HEK293 (cell line): ENCODE results near the gene CLK4.

Experiments
- CTCF ChIA-PET: fragments of 350-600 bp; formaldehyde crosslinking; extraction: SDS; loops from one replicate; lab custom pipeline; 2021; ENCODE audit warnings: antibody characterized with exemption; lab: Yijun Ruan, JAX
- POLR2A ChIA-PET: fragments of 300-600 bp; formaldehyde crosslinking; extraction: SDS; loops from one replicate; lab custom pipeline; 2020; ENCODE audit warnings: antibody characterized with exemption, inconsistent platforms; lab: Yijun Ruan, JAX
- H3K27ac ChIP-seq: fragments of 200-500 bp; sonication (Bioruptor generic); 2 replicates; pipeline ENCODE4 v1.5.1; 2014; ENCODE audit warnings: low read depth, low read length, control low read depth, inconsistent platforms; ENCODE audit errors: extremely low read depth
- H3K36me3 ChIP-seq, 2 experiments: fragments of 200-500 bp in 1 of 2; sonication (Bioruptor generic) in 1 of 2; 1 replicate in 1 of 2; 2 replicates in 1 of 2; pipeline ENCODE4 v1.5.1; 2014 to 2017; ENCODE audit warnings: inconsistent platforms in 2 of 2, low read length in 2 of 2; ENCODE audit not compliant: control insufficient read depth in 2 of 2, insufficient read depth in 1 of 2
- H3K4me1 ChIP-seq: fragments of 200-500 bp; sonication (Bioruptor generic); 2 replicates; pipeline ENCODE4 v1.5.1; 2014; ENCODE audit warnings: mild to moderate bottlenecking, low read length, inconsistent platforms; ENCODE audit not compliant: control insufficient read depth, insufficient read depth
- H3K4me3 ChIP-seq: 2 replicates; pipeline ENCODE4 v1.5.1; 2011; ENCODE audit warnings: low read depth, mild to moderate bottlenecking, control low read depth, low read length, moderate library complexity
- H3K9me3 ChIP-seq: fragments of 200-500 bp; sonication (Bioruptor generic); 2 replicates; pipeline ENCODE4 v1.5.1; 2014; ENCODE audit warnings: low read depth, low read length, inconsistent platforms; ENCODE audit not compliant: control insufficient read depth, insufficient read depth
- BCL11B ChIP-seq: fragments of 450-650 bp; formaldehyde crosslinking; IDR thresholded peaks from 2 replicates; pipeline ENCODE4 v1.5.1; 2016; ENCODE audit warnings: low read depth, missing biosample characterization, missing genetic modification characterization
- BCL6B ChIP-seq: fragments of 450-650 bp; formaldehyde crosslinking; IDR thresholded peaks from 2 replicates; pipeline ENCODE4 v1.5.1; 2017; ENCODE audit warnings: missing biosample characterization, missing genetic modification characterization
- MZF1 ChIP-seq: fragments of 450-650 bp; formaldehyde crosslinking; IDR thresholded peaks from 2 replicates; pipeline ENCODE4 v1.5.1; 2017; ENCODE audit warnings: missing biosample characterization, missing genetic modification characterization, borderline replicate concordance
- PRDM2 ChIP-seq: fragments of 450-650 bp; formaldehyde crosslinking; IDR thresholded peaks from 2 replicates; pipeline ENCODE4 v1.5.1; 2016; ENCODE audit warnings: missing biosample characterization, missing genetic modification characterization, borderline replicate concordance
- REPIN1 ChIP-seq: fragments of 450-650 bp; formaldehyde crosslinking; IDR thresholded peaks from 2 replicates; pipeline ENCODE4 v1.5.1; 2017; ENCODE audit warnings: missing biosample characterization, missing genetic modification characterization, low read depth
- SALL2 ChIP-seq: fragments of 450-650 bp; formaldehyde crosslinking; IDR thresholded peaks from 2 replicates; pipeline ENCODE4 v1.5.0; 2017; ENCODE audit warnings: missing biosample characterization, mild to moderate bottlenecking, missing genetic modification characterization, borderline replicate concordance
- SCRT1 ChIP-seq: fragments of 450-650 bp; formaldehyde crosslinking; IDR thresholded peaks from 2 replicates; pipeline ENCODE4 v1.5.1; 2016; ENCODE audit warnings: missing biosample characterization, missing genetic modification characterization, borderline replicate concordance
- ZIC2 ChIP-seq: fragments of 450-650 bp; formaldehyde crosslinking; IDR thresholded peaks from 2 replicates; pipeline ENCODE4 v1.5.1; 2016; ENCODE audit warnings: missing biosample characterization, missing genetic modification characterization
- ZNF19 ChIP-seq: fragments of 450-650 bp; formaldehyde crosslinking; IDR thresholded peaks from 2 replicates; pipeline ENCODE4; 2016; ENCODE audit warnings: missing biosample characterization, missing genetic modification characterization, low read depth
- ZNF274 ChIP-seq, 2 experiments: fragments of 200-500 bp in 1 of 2; fragments of 450-650 bp in 1 of 2; sonication (Bioruptor generic) in 1 of 2; formaldehyde crosslinking in 1 of 2; IDR thresholded peaks; 2 replicates each; pipeline versions ENCODE4 v1.5.1 to v1.6.1; 2014 to 2016; ENCODE audit warnings: borderline replicate concordance in 1 of 2, inconsistent platforms in 1 of 2, low read length in 1 of 2, missing biosample characterization in 1 of 2, missing genetic modification characterization in 1 of 2
- ZNF324 ChIP-seq: fragments of 450-650 bp; formaldehyde crosslinking; IDR thresholded peaks from 2 replicates; pipeline ENCODE4 v1.5.1; 2016; ENCODE audit warnings: missing biosample characterization, missing genetic modification characterization
- ZNF449 ChIP-seq: fragments of 450-650 bp; formaldehyde crosslinking; IDR thresholded peaks from 2 replicates; pipeline ENCODE4 v1.5.1; 2017; ENCODE audit warnings: missing biosample characterization, mild to moderate bottlenecking, missing genetic modification characterization, moderate library complexity
- ZNF488 ChIP-seq: fragments of 450-650 bp; formaldehyde crosslinking; IDR thresholded peaks from 2 replicates; pipeline ENCODE4 v1.5.1; 2016; ENCODE audit warnings: missing biosample characterization, missing genetic modification characterization
- ZNF518A ChIP-seq: fragments of 450-650 bp; formaldehyde crosslinking; conservative IDR thresholded peaks from 2 replicates; pipeline ENCODE4 v1.5.1; 2016; ENCODE audit warnings: low read depth, missing biosample characterization, missing genetic modification characterization
- ZNF530 ChIP-seq: fragments of 450-650 bp; formaldehyde crosslinking; IDR thresholded peaks from 2 replicates; pipeline ENCODE4 v1.5.1; 2016; ENCODE audit warnings: low read depth, missing biosample characterization, missing genetic modification characterization
- ZNF639 ChIP-seq: fragments of 450-650 bp; formaldehyde crosslinking; IDR thresholded peaks from 2 replicates; pipeline ENCODE4 v1.5.1; 2016; ENCODE audit warnings: missing biosample characterization, missing genetic modification characterization
- ZNF645 ChIP-seq: fragments of 450-650 bp; formaldehyde crosslinking; IDR thresholded peaks from 2 replicates; pipeline ENCODE4; 2016; ENCODE audit warnings: missing biosample characterization, missing genetic modification characterization
- ZNF677 ChIP-seq: fragments of 450-650 bp; IDR thresholded peaks from 2 replicates; pipeline ENCODE4 v1.5.0; 2018; ENCODE audit warnings: missing biosample characterization, mild to moderate bottlenecking, missing genetic modification characterization, moderate library complexity
- ZNF776 ChIP-seq: fragments of 450-650 bp; formaldehyde crosslinking; IDR thresholded peaks from 2 replicates; pipeline ENCODE4 v1.5.0; 2017; ENCODE audit warnings: missing biosample characterization, missing genetic modification characterization, borderline replicate concordance
- ZNF791 ChIP-seq: fragments of 450-650 bp; formaldehyde crosslinking; IDR thresholded peaks from 2 replicates; pipeline ENCODE4 v1.5.1; 2016; ENCODE audit warnings: missing biosample characterization, missing genetic modification characterization

The CLK4 gene

GRCh38 chr5:178573216-178573615, 53.6 kb downstream of the CLK4 start:
- Histone ChIP-seq H3K9me3 (no peaks in the 10 kb centered on the region), H3K36me3 (no peaks in the 10 kb centered on the region), H3K4me3 (no peak overlapping the region), H3K4me1 (no peaks in the 10 kb centered on the region), H3K27ac (no peak overlapping the region)
- ChIA-PET POLR2A (no interaction called here), CTCF (no interaction called here)
- TF ChIP-seq SALL2 (tag by site-specific recombination) (no peak), ZNF19 (tag by site-specific recombination) (no peak), ZNF488 (tag by site-specific recombination) (no peak), ZNF449 (no peak), ZNF791 (tag by site-specific recombination) (no peak), SCRT1 (no peak), ZNF324 (no peak), ZNF274 (IDR thresholded peaks at IDR 0.05; ENCODE audit: low read length) (no peak), ZNF274 (tag by site-specific recombination; IDR thresholded peaks at IDR 0.05; ENCODE audit: borderline replicate concordance) (no peak), ZNF677 (tag by site-specific recombination) (no peak), ZNF530 (no peak), ZIC2 (tag by site-specific recombination) (no peak), ZNF645 (tag by site-specific recombination) (no peak), BCL11B (tag by site-specific recombination) (no peak), ZNF776 (no peak), ZNF518A (tag by site-specific recombination) (no peak), REPIN1 (no peak), MZF1 (tag by site-specific recombination) (no peak), PRDM2 (tag by site-specific recombination) (no peak), ZNF639 (tag by site-specific recombination) (no peak), BCL6B (tag by site-specific recombination) (no peak)
